SK-N-SH treated with all-trans-retinoic acid at 6 μM for 48 hours (cell line): ENCODE data around the gene TRMT1.

Experiments
- ATAC-seq: fragments of 200-7000 bp; cut with Tn5 transposase; 3 replicates; pipeline ENCODE4 v1.9.1; 2020; ENCODE audit warnings: mild to moderate bottlenecking, moderate library complexity
- CREB5 ChIP-seq: fragments of 250-450 bp; sonication (Bioruptor Pico); IDR thresholded peaks from 2 replicates; pipeline ENCODE4 v1.5.1; 2020; ENCODE audit warnings: low read depth, mild to moderate bottlenecking, moderate library complexity
- CSDC2 ChIP-seq: fragments of 250-450 bp; sonication (Bioruptor Pico); IDR thresholded peaks from 2 replicates; pipeline ENCODE4 v1.5.0; 2020; ENCODE audit warnings: mild to moderate bottlenecking, moderate library complexity
- CSRNP3 ChIP-seq: fragments of 250-450 bp; sonication (Bioruptor Pico); IDR thresholded peaks from 2 replicates; pipeline ENCODE4 v1.5.1; 2021; ENCODE audit warnings: mild to moderate bottlenecking, moderate library complexity
- GLIS3 ChIP-seq: fragments of 250-450 bp; sonication (Bioruptor Pico); IDR thresholded peaks from 2 replicates; pipeline ENCODE4 v1.5.0; 2020; ENCODE audit warnings: mild to moderate bottlenecking, moderate library complexity
- ISL1 ChIP-seq: fragments of 250-450 bp; sonication (Bioruptor Pico); IDR thresholded peaks from 2 replicates; pipeline ENCODE4 v2.1.2; 2022; ENCODE audit warnings: mild to moderate bottlenecking, moderate library complexity
- PATZ1 ChIP-seq: fragments of 250-450 bp; sonication (Bioruptor Pico); IDR thresholded peaks from 2 replicates; pipeline ENCODE4 v1.8.0; 2020; ENCODE audit warnings: mild to moderate bottlenecking, moderate library complexity, borderline replicate concordance
- POU6F1 ChIP-seq: fragments of 250-450 bp; sonication (Bioruptor Pico); IDR thresholded peaks from 2 replicates; pipeline ENCODE4 v1.8.0; 2021; ENCODE audit warnings: low read depth, mild to moderate bottlenecking, moderate library complexity, borderline replicate concordance
- RARB ChIP-seq: fragments of 250-450 bp; sonication (Bioruptor Pico); IDR thresholded peaks from 2 replicates; pipeline ENCODE4 v1.8.0; 2021; ENCODE audit warnings: mild to moderate bottlenecking, moderate library complexity
- SNAI2 ChIP-seq: fragments of 250-450 bp; sonication (Bioruptor Pico); IDR thresholded peaks from 2 replicates; pipeline ENCODE4 v1.5.0; 2020; ENCODE audit warnings: mild to moderate bottlenecking, moderate library complexity
- TCF4 ChIP-seq: fragments of 250-450 bp; sonication (Bioruptor Pico); IDR thresholded peaks from 2 replicates; pipeline ENCODE4 v1.8.0; 2021; ENCODE audit warnings: mild to moderate bottlenecking, moderate library complexity, borderline replicate concordance
- TOX ChIP-seq: fragments of 250-450 bp; sonication (Bioruptor Pico); IDR thresholded peaks from 2 replicates; pipeline ENCODE4 v1.8.0; 2021; ENCODE audit warnings: mild to moderate bottlenecking, moderate library complexity, borderline replicate concordance
- TSHZ2 ChIP-seq: fragments of 250-450 bp; sonication (Bioruptor Pico); IDR thresholded peaks from 2 replicates; pipeline ENCODE4 v1.5.0; 2020; ENCODE audit warnings: mild to moderate bottlenecking, moderate library complexity
- ZC3H10 ChIP-seq: fragments of 250-450 bp; sonication (Bioruptor Pico); IDR thresholded peaks from 2 replicates; pipeline ENCODE4 v1.5.1; 2021; ENCODE audit warnings: mild to moderate bottlenecking, moderate library complexity
- ZFP3 ChIP-seq: fragments of 250-450 bp; sonication (Bioruptor Pico); IDR thresholded peaks from 2 replicates; pipeline ENCODE4 v1.5.0; 2020; ENCODE audit warnings: mild to moderate bottlenecking, moderate library complexity
- ZFP30 ChIP-seq: fragments of 450-650 bp; formaldehyde crosslinking; IDR thresholded peaks from 2 replicates; pipeline ENCODE4 v1.5.0; 2022; ENCODE audit warnings: mild to moderate bottlenecking, moderate library complexity
- ZNF70 ChIP-seq: fragments of 450-650 bp; formaldehyde crosslinking; IDR thresholded peaks from 2 replicates; pipeline ENCODE4 v1.5.0; 2020; ENCODE audit warnings: mild to moderate bottlenecking, moderate library complexity

TRMT1 gene

GRCh38 chr19:13164343-13165161, 48.0 kb upstream of the TRMT1 start (continued):
- TF ChIP-seq POU6F1 (CRISPR knock-in tag) (no peak), ISL1 (0 out of 2 replicates have a peak, but pooled peaks have one; percentile 4), CSDC2 (CRISPR knock-in tag) (no peak), ZFP30 (CRISPR knock-in tag) (no peak), TOX (CRISPR knock-in tag) (no peak), TCF4 (CRISPR knock-in tag) (peak; percentile 59), GLIS3 (CRISPR knock-in tag) (no peak), CSRNP3 (CRISPR knock-in tag) (no peak), RARB (no peak), PATZ1 (CRISPR knock-in tag) (peak; percentile 41; the same call in 1 of the 2 replicates), ZNF70 (CRISPR knock-in tag) (no peak)

- ATAC-seq, result peak; percentile 63
- 0 out of 2 replicates have a peak, but pooled peaks have one; percentile 3 for TF ChIP-seq ISL1
- TF ChIP-seq GLIS3 (CRISPR knock-in tag), result no peak
- peak; percentile 73; the same call in 1 of the 2 replicates for TF ChIP-seq TCF4 (CRISPR knock-in tag)
- no peak for TF ChIP-seq ZC3H10
- no peak for TF ChIP-seq SNAI2 (CRISPR knock-in tag)
- peak; percentile 18; the same call in 1 of the 2 replicates for TF ChIP-seq CREB5
- TF ChIP-seq CSDC2 (CRISPR knock-in tag), result no peak
- peak; percentile 23; the same call in 1 of the 2 replicates for TF ChIP-seq ZFP3 (CRISPR knock-in tag)
- peak; percentile 26; the same call in 1 of the 2 replicates for TF ChIP-seq TSHZ2 (CRISPR knock-in tag)
Measured at GRCh38 chr19:13163609-13164342, 47.2 kb upstream of the TRMT1 start.

- peak; percentile 76 for ATAC-seq
- TF ChIP-seq PATZ1 (CRISPR knock-in tag), result 0 out of 2 replicates have a peak, but pooled peaks have one; percentile 20
- TF ChIP-seq GLIS3 (CRISPR knock-in tag), result no peak
- no peak for TF ChIP-seq CREB5
Measured at GRCh38 chr19:13162724-13163608, 46.4 kb upstream of the TRMT1 start.
